Peyer's patch (tissue), 4 donors: ENCODE results near the gene GPR84. TPM values are rescaled to one million over a fixed set of nuclear protein-coding genes. Genes with fewer than 3 reads are reported as not detected.

Experiments used
- DNase-seq, 3 donors: peaks; one replicate each; pipeline ENCODE4 v3.0.0-alpha.2; 2017 to 2019
- H3K27ac ChIP-seq, 4 donors: fragments of 200-600 bp; sonication (generic); one replicate each; pipeline ENCODE4 v1.5.1; 2016 to 2019
- H3K27me3 ChIP-seq, 2 donors: fragments of 200-600 bp; sonication (generic); one replicate each; pipeline ENCODE4 v1.5.1; 2019
- H3K36me3 ChIP-seq, 3 donors: fragments of 200-600 bp; sonication (generic); one replicate each; pipeline ENCODE4 v1.5.1; 2016 to 2019
- H3K4me1 ChIP-seq, 4 donors: fragments of 200-600 bp; sonication (generic); one replicate each; pipeline ENCODE4 v1.5.1; 2016 to 2019
- H3K4me3 ChIP-seq, 4 donors: fragments of 200-600 bp; sonication (generic); 1 replicate in 3 of 4; 2 replicates in 1 of 4; pipeline ENCODE4 v1.5.1; 2016 to 2019; ENCODE audit warnings: mild to moderate bottlenecking in 1 of 4
- H3K9me3 ChIP-seq, 4 donors: fragments of 200-600 bp; sonication (generic); one replicate each; pipeline ENCODE4 v1.5.1; 2016 to 2019; ENCODE audit warnings: mild to moderate bottlenecking in 1 of 4
- POLR2A ChIP-seq, 2 donors: fragments of 450-650 bp; IDR thresholded peaks; one replicate each; pipeline ENCODE4 v1.5.1; 2017; ENCODE audit warnings: antibody characterized with exemption in 2 of 2, mild to moderate bottlenecking in 2 of 2, moderate library complexity in 2 of 2
- total RNA-seq, 4 donors: library from RNA; depleted of rRNA; stranded (reverse); fragments of >200 nt; gene quantifications; one replicate each; pipeline ENCODE4 v1.1.0, GENCODE V29; 2016
- TF ChIP-seq, protein P1 (sequence below), 6 experiments: fragments of 450-650 bp in 4 of 6; fragments of 200-600 bp in 2 of 6; sonication (generic) in 1 of 6; IDR thresholded peaks; one replicate each; pipeline ENCODE4 v1.5.1; 2017 to 2019; ENCODE audit warnings: antibody characterized with exemption in 6 of 6, mild to moderate bottlenecking in 3 of 6, moderate library complexity in 1 of 6

Gene GPR84
- total RNA-seq = not detected

DNA sequence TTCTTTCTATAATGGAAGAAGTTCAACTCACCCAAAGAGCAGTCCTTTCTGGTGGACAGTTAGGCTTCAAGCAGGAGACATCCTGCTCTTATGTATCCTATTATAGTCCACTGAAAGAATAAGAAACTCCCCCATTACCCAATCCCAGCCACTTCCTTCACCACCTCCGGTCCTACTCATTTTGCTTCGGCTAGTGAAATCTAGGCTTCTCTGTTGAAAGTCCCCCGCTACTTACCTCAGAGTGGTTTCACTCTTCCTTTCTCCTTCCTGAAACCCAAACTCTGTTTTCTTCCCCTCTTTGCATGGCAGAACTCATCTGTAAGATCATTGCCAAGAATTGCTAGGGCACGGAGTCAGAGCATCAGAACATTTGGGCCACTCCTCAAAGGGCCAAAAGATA is at the start of gene GPR84:
Gene GPR84 (minus strand): TSS at position 74 of the 400 bp plus-strand sequence. CDS start 635 bp downstream, outside the sequence.
- H3K36me3 ChIP-seq = no peaks in the 10 kb centered on the region
- H3K27me3 ChIP-seq = no peaks in the 10 kb centered on the region
- H3K27ac ChIP-seq = no peak within 1 kb of the TSS
- H3K4me1 ChIP-seq = peaks cover 0 to 17% (median 0%) of the 10 kb centered on the region in 4 donors
- no peak within 1 kb of the TSS for H3K4me3 ChIP-seq
- H3K9me3 ChIP-seq = no peaks in the 10 kb centered on the region
- TF ChIP-seq, protein P1, sequence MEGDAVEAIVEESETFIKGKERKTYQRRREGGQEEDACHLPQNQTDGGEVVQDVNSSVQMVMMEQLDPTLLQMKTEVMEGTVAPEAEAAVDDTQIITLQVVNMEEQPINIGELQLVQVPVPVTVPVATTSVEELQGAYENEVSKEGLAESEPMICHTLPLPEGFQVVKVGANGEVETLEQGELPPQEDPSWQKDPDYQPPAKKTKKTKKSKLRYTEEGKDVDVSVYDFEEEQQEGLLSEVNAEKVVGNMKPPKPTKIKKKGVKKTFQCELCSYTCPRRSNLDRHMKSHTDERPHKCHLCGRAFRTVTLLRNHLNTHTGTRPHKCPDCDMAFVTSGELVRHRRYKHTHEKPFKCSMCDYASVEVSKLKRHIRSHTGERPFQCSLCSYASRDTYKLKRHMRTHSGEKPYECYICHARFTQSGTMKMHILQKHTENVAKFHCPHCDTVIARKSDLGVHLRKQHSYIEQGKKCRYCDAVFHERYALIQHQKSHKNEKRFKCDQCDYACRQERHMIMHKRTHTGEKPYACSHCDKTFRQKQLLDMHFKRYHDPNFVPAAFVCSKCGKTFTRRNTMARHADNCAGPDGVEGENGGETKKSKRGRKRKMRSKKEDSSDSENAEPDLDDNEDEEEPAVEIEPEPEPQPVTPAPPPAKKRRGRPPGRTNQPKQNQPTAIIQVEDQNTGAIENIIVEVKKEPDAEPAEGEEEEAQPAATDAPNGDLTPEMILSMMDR (IDR thresholded peaks at IDR 0.05) = no peak
- DNase-seq = no peak

DNA sequence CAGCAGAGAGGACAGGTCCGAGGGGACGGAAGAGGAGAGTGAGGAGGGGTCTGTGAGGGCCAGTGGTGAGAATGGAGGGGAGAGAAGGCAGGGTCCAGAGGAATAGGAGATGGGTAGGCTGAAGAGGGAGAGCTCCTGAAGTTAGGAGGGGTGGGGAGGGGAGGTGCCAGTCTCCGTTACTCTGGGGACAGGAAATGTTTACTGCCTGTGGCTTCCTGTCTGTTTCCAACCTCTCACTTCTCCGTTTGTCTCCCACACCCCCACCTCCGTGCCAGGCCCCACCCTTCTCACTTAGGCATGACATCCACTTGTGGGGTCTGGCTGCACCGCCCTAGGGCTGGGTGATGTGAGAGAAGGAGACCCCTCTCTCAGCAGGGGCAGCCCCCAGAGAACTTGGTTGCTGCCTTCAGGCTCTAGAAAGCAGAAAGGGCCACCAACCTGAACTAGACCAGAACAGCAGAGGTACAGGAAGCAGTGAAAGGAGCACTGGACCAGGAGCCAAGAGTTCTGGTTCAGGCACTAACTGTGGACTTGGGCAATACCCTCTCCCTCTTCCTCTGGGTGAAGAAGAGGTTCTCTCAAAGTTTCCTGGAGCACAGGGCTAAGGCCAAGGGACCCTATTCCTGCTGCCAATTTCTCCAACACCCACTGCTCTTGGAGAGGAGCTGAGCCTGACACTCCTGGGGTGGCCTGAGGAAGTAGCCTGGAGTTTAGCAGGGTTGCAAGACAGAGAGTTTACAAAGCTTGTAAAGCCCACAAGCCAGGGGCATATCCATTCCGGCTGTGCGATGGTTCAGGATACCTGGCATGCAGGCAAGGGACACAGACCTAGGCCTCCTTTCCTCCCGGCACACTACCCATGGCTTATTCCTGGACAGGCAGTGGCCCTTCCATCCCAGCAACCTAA is 49.3 kb upstream of the GPR84 start:
- peak in 2 of 3 donors; percentile 88 to 91 for DNase-seq

DNA sequence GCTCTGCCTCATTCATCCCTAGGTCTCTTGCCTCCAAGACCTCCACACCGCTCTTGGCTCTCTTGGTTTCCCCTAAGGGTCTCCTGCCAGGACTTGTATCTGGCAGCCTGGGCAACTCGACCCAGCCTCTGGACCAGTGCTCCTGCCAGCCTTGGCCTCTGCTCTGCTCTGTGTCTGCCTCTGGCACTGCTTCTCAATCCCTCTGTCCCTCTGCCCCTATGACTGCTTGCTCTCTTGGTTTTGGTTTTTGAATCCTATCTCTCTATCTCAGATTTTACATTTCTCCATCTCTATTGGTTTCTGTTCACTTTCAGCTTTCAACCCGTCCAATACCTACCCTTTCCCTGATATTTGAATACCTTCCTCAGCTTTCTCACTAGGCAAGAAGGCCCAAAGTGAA is 48.5 kb upstream of the GPR84 start:
- Histone ChIP-seq H3K9me3 (no peaks in the 10 kb centered on the region), H3K27ac (peak overlapping the region; percentile 68 to 81 (median 76)), H3K36me3 (peaks cover 0 to 19% (median 0%) of the 10 kb centered on the region in 3 donors), H3K4me1 (peaks cover 0 to 59% (median 21%) of the 10 kb centered on the region in 4 donors), H3K27me3 (no peaks in the 10 kb centered on the region), H3K4me3 (peak overlapping the region in 3 of 4 donors; percentile 13 to 84 (median 34))
- DNase-seq = no peak
- no peak for TF ChIP-seq POLR2A (IDR thresholded peaks at IDR 0.05)
- TF ChIP-seq, protein P1 (IDR thresholded peaks at IDR 0.05) = no peak

More for the DNA sequence above, 49.3 kb upstream of the GPR84 start:
- peak overlapping the region; percentile 68 to 81 (median 76) for H3K27ac ChIP-seq
- H3K4me1 ChIP-seq = peaks cover 0 to 59% (median 21%) of the 10 kb centered on the region in 4 donors
- no peaks in the 10 kb centered on the region for H3K27me3 ChIP-seq
- TF ChIP-seq, protein P1 (IDR thresholded peaks at IDR 0.05) = no peak
- no peak for TF ChIP-seq POLR2A (IDR thresholded peaks at IDR 0.05)
- H3K9me3 ChIP-seq = no peaks in the 10 kb centered on the region
- peak overlapping the region in 3 of 4 donors; percentile 13 to 84 (median 34) for H3K4me3 ChIP-seq
- H3K36me3 ChIP-seq = peaks cover 0 to 13% (median 0%) of the 10 kb centered on the region in 3 donors

DNA sequence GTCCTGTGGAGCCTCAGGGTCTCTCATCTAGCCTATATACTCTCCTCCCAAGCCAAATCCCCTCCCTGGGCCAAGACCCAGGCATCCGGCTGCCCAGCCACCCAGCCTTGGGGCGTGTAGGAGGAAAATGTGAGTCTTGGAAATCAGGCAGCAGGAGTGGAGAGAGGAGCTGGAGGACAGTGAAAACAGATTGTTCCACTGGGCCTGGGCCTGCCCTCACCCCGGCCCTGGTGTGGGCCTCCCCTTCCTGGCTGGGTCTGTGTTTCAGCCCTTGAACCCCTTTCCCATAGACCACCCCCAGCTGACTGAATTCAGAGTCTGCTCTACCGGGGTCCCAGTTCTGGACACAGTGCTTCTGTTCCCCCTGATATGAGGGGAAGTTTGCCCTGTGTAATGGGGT is 48.1 kb upstream of the GPR84 start:
- Histone ChIP-seq H3K4me3 (peak overlapping the region in 1 of 4 donors; percentile 84), H3K27ac (peak overlapping the region; percentile 68 to 81 (median 76)), H3K27me3 (no peaks in the 10 kb centered on the region), H3K36me3 (peaks cover 0 to 24% (median 0%) of the 10 kb centered on the region in 3 donors), H3K9me3 (no peaks in the 10 kb centered on the region), H3K4me1 (peaks cover 0 to 59% (median 21%) of the 10 kb centered on the region in 4 donors)
- TF ChIP-seq, protein P1 (IDR thresholded peaks at IDR 0.05) = no peak
- no peak for TF ChIP-seq POLR2A (IDR thresholded peaks at IDR 0.05)
- no peak for DNase-seq

DNA sequence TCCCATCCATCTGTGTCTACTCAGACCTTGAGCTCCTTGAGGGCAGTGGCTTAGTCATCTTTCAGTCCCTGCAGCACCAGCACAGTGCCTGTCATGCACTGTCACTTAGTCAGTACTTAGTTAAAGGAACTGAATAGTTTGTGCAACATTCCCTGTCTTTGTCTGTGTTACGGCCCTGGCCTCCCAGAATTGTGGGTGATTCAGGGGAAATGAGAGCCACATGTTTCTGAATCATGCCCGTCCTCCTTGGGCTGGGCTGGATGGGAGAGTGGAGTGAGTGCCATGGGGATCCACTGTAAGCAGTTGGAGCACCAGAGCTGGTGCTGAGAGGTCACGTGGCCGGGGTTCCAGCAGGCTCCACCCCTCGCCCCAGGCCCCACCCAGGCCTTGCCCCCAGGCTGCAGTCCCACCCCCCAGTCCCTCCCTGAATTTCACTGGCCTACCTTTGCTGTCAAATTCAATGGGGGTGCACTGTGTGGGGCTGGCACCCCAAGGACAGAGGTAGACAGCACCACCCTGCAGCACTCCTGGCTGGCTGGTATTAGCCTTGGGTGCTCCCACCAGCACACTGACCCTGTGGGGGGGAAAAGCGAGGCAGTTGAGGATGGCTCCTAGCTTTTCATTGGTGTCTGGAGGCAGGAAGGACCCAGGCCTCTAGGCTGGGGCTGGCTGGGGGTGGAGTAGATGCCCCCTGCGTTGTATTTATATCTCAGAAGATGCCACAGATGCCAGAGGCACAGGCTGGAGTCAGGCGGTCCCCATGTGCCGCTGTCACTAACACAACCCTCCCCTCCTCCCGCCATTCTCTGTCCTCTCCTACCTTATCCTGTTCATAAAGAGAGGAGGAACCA is 47.3 kb upstream of the GPR84 start:
- Histone ChIP-seq H3K9me3 (no peaks in the 10 kb centered on the region), H3K36me3 (peaks cover 0 to 27% (median 0%) of the 10 kb centered on the region in 3 donors), H3K4me3 (no peak overlapping the region), H3K27ac (peak overlapping the region; percentile 68 to 81 (median 76)), H3K4me1 (peaks cover 0 to 57% (median 21%) of the 10 kb centered on the region in 4 donors), H3K27me3 (no peaks in the 10 kb centered on the region)
- TF ChIP-seq, protein P1 (IDR thresholded peaks at IDR 0.05) = no peak
- TF ChIP-seq POLR2A (IDR thresholded peaks at IDR 0.05) = no peak
- peak in 1 of 3 donors; percentile 65 for DNase-seq
